Transverse colon (tissue), 4 donors: Measurements from ENCODE around the gene LCN2. TPM values are rescaled to one million over a fixed set of nuclear protein-coding genes. Genes with fewer than 3 reads are reported as not detected.

Source experiments
- DNase-seq: peaks from one replicate; pipeline ENCODE4 v3.0.0-alpha.2; 2019
- H3K27ac ChIP-seq, 4 donors: fragments of 200-600 bp; sonication (generic); 2 replicates each; pipeline ENCODE4 v1.5.1; 2016 to 2018; ENCODE audit warnings: inconsistent platforms in 4 of 4
- H3K27me3 ChIP-seq: fragments of 200-600 bp; sonication (generic); 2 replicates; pipeline ENCODE4 v1.5.1; 2017; ENCODE audit warnings: inconsistent platforms
- H3K36me3 ChIP-seq, 4 donors: fragments of 200-600 bp; sonication (generic); 2 replicates each; pipeline ENCODE4 v1.5.1; 2017 to 2019; ENCODE audit warnings: inconsistent platforms in 4 of 4
- H3K4me1 ChIP-seq, 4 donors: fragments of 200-600 bp; sonication (generic); 2 replicates each; pipeline ENCODE4 v1.5.1; 2017 to 2020; ENCODE audit warnings: inconsistent platforms in 4 of 4
- H3K4me3 ChIP-seq, 4 donors: fragments of 200-600 bp; sonication (generic); 1 replicate in 1 of 4; 2 replicates in 3 of 4; pipeline versions ENCODE4 v1.5.1 to v1.6.1; 2017 to 2019; ENCODE audit warnings: inconsistent platforms in 4 of 4
- H3K9me3 ChIP-seq, 2 donors: fragments of 200-600 bp; sonication (generic); 2 replicates each; pipeline ENCODE4 v1.5.1; 2017 to 2019; ENCODE audit warnings: inconsistent platforms in 2 of 2
- CTCF ChIP-seq, 5 experiments: fragments of 200-600 bp in 3 of 5; fragments of 450-650 bp in 2 of 5; sonication (generic) in 3 of 5; IDR thresholded peaks; 1 replicate in 2 of 5; 2 replicates in 3 of 5; pipeline ENCODE4 v1.5.1; 2016 to 2017; ENCODE audit warnings: antibody characterized with exemption in 5 of 5, inconsistent platforms in 3 of 5, mild to moderate bottlenecking in 2 of 5, moderate library complexity in 1 of 5
- EP300 ChIP-seq: sonication (generic); formaldehyde crosslinking; IDR thresholded peaks from one replicate; pipeline ENCODE4 v1.6.1; 2017; ENCODE audit warnings: antibody characterized with exemption, low read depth
- POLR2A ChIP-seq: fragments of 450-650 bp; IDR thresholded peaks from one replicate; pipeline ENCODE4 v1.6.1; 2016; ENCODE audit warnings: antibody characterized with exemption, mild to moderate bottlenecking, moderate library complexity
- POLR2AphosphoS5 ChIP-seq, 3 donors: sonication (generic); formaldehyde crosslinking; IDR thresholded peaks; one replicate each; pipeline ENCODE4 v1.6.1; 2016; ENCODE audit warnings: antibody characterized with exemption in 3 of 3
- WGBS, 2 donors: methylation state at CpG; one replicate each; pipeline ENCODE4 v1.1.5; 2018; ENCODE audit warnings: low coverage in 1 of 2; 5-methylcytosine and 5-hydroxymethylcytosine counted together
- in situ Hi-C, 4 donors: fragments of 200-750 bp; cut with MboI; loops; one replicate each; pipeline versions ENCODE4 v1.15.0 to v1.15.1; 2017; ENCODE audit warnings: low sequenced_read_pairs in 3 of 4, low pct_ligation_motif_present in 1 of 4, low pct_unique_long_range_greater_than_20kb in 1 of 4
- intact Hi-C: fragments of 100-400 bp; cut with DNase I; formaldehyde crosslinking; loops from one replicate; pipeline ENCODE4 v1.15.1; 2023; ENCODE audit warnings: low total_unique reads
- total RNA-seq, 4 donors: library from RNA; depleted of rRNA; stranded (reverse); fragments of >200 nt; gene quantifications; one replicate each; pipeline ENCODE4 v1.1.0, GENCODE V29; 2016

LCN2 gene
- total RNA-seq, 4 donors from 2014 or later: 8.6 to 115 (median 37.3) TPM

DNA sequence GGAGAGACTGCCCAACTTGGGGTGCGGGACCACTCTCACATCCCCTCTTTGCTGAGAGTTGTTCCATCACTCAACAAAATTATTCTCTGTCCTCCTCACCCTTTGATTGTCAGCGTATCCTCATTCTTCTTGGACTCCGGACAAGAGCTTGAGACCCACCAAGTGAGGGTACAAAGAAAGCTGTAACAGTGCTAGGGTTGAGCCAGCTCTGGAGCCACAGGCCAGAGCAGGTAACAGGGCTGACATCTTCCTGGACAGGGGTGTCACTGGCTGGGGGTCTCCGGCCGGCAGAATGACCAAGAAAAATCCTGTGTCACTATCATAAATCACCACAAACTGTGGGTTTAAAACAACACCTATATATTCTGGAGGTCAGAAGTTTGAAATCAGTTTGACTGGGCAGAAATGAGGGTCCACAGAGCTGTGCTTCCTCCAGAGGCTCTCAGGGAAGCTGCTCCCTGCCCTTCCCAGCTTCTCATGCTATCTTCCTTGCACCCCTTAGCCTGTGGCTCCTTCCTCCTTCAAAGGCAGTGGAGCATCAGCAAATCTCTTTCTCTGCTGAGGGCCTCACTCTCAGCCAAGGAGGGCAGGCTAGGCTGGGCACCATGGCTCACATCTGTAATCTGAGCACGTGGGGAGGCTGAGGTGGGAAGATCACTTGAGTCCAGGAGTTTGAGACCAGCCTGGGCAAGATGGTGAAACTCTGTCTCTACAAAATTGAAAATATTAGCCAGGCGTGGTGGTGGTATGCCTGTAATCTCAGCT lies 6.7 kb downstream of the LCN2 start:
- 83 to 100% methylated on average over 1 to 7 of the region's 7 CpGs for WGBS, 2 donors
- H3K36me3 ChIP-seq: no peaks in the 10 kb centered on the region
- no peak overlapping the region for H3K4me3 ChIP-seq
- no peak for DNase-seq
- TF ChIP-seq CTCF (IDR thresholded peaks at IDR 0.05) (no peak), POLR2A (no peak), POLR2AphosphoS5 (IDR thresholded peaks at IDR 0.05) (no peak), EP300 (no peak)
- no peak overlapping the region for H3K27ac ChIP-seq
- H3K27me3 ChIP-seq: no peaks in the 10 kb centered on the region
- peaks cover 0 to 13% (median 9%) of the 10 kb centered on the region in 4 donors for H3K4me1 ChIP-seq
- intact Hi-C loops (no loop called here), in situ Hi-C loops (no loop called here)
- H3K9me3 ChIP-seq: no peaks in the 10 kb centered on the region

GRCh38 chr9:128159522-128159783 lies 10.2 kb downstream of the LCN2 start:
- H3K4me1 ChIP-seq: peaks cover 0 to 17% (median 11%) of the 10 kb centered on the region in 4 donors
- 17% methylated on average over 10 of the region's 11 CpGs; no CpG with 5 or more reads in 1 of the 2 donors for WGBS, 2 donors
- in situ Hi-C loops: no loop called here

DNA sequence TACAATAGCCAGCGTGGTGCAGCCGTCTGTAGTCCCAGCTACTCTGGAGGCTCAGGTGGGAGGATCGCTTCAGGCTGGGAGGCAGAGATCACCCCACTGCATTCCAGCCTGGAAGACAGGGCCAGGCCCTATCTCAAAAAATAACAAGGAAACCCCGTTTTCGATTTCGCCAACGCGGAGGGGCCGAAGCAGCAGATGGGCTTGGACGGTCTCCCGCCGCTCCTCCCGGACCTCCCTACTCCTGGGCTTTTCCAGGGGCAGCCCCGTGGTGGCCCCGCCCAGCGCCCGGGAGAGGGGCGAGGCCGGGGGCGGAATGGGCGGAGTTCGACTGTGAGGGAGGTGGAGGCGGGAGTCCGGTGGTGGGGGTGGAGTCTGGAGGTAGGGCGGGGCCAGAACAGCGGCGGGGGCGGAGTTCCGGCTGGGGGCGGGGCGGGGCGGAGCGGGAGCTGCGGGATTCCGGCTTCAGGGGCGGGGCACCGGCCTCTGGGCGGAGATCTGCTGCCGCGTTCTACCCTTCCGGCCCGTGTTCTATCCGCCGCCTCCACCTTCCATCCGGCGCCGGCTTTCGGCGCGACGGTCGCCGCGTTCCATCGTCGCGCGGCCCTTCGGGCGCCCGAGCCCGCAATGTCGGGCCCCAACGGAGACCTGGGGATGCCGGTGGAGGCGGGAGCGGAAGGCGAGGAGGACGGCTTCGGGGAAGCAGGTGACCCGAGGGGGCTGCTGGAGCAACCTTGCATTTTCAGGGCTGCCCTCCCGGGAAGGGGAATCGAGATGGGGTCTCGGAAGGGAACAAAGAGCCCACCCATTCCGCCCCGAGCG lies 10.7 kb downstream of the LCN2 start, which contains the start of gene BBLN:
BBLN (plus strand) TSS at position 482 of the 819 bp plus-strand sequence; CDS start at position 625, 143 bp downstream.
- Histone ChIP-seq H3K36me3 (peaks cover 0 to 7% (median 0%) of the 10 kb centered on the region in 4 donors), H3K9me3 (no peaks in the 10 kb centered on the region), H3K27me3 (no peaks in the 10 kb centered on the region), H3K4me3 (peak within 1 kb of the TSS; percentile 55 to 77 (median 72)), H3K4me1 (peaks cover 0 to 17% (median 11%) of the 10 kb centered on the region in 4 donors), H3K27ac (peak within 1 kb of the TSS; percentile 81 to 87 (median 84))
- no peak for TF ChIP-seq EP300
- peak; percentile 41 to 82 (median 82) for TF ChIP-seq POLR2AphosphoS5 (IDR thresholded peaks at IDR 0.05)
- peak; percentile 70 for TF ChIP-seq POLR2A
- in situ Hi-C loops (no loop called here), intact Hi-C loops (no loop called here)
- WGBS, 2 donors: 0% methylated on average over 61 of the region's 77 CpGs; no CpG with 5 or more reads in 1 of the 2 donors
- DNase-seq: peak; percentile 97

More at GRCh38 chr9:128159522-128159783, 10.2 kb downstream of the LCN2 start:
- intact Hi-C loops: no loop called here
- peak overlapping the region; percentile 22 to 77 (median 72) for H3K4me3 ChIP-seq
- no peaks in the 10 kb centered on the region for H3K27me3 ChIP-seq
- peaks cover 0 to 4% (median 0%) of the 10 kb centered on the region in 4 donors for H3K36me3 ChIP-seq
- H3K27ac ChIP-seq: peak overlapping the region; percentile 81 to 87 (median 84)
- TF ChIP-seq POLR2A (no peak), CTCF (IDR thresholded peaks at IDR 0.05) (no peak), EP300 (no peak), POLR2AphosphoS5 (IDR thresholded peaks at IDR 0.05) (no peak)
- no peak for DNase-seq
- H3K9me3 ChIP-seq: no peaks in the 10 kb centered on the region

DNA sequence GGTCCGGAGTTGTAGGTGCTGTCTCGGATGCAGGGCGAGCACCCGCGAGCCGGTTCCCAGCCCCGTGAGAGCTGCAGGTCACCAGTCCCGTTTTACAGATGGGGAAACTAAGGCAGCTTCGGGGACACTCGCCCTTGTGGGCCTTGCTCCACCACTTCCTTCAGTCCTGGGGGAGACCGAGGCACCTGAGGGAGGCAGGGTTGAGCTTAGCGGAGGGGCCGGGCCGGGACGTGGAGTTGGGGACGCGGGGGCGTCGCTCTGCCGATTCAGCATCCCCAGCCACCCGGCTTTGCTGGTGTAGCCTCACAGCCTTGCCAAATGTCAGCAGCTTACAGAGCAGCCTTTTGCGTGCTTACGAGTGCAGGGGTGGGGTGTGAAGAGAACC lies 11.3 kb downstream of the LCN2 start:
- Histone ChIP-seq H3K4me1 (peaks cover 0 to 17% (median 11%) of the 10 kb centered on the region in 4 donors), H3K27me3 (no peaks in the 10 kb centered on the region)
- DNase-seq: peak; percentile 28

More for the DNA sequence above, 11.3 kb downstream of the LCN2 start:
- in situ Hi-C loops: no loop called here
- H3K9me3 ChIP-seq: no peaks in the 10 kb centered on the region
- H3K4me3 ChIP-seq: peak overlapping the region; percentile 55 to 77 (median 72)
- H3K27ac ChIP-seq: peak overlapping the region; percentile 81 to 87 (median 82)
- intact Hi-C loops: no loop called here
- 0% methylated on average over 1 to 23 of the region's 23 CpGs for WGBS, 2 donors
- no peak for TF ChIP-seq CTCF (IDR thresholded peaks at IDR 0.05)
- no peak for TF ChIP-seq EP300
- TF ChIP-seq POLR2AphosphoS5 (IDR thresholded peaks at IDR 0.05): no peak
- TF ChIP-seq POLR2A: no peak
- peaks cover 0 to 7% (median 2%) of the 10 kb centered on the region in 4 donors for H3K36me3 ChIP-seq
